Skeletal muscle satellite cell (primary cell): Measurements from ENCODE around the gene KCNG2.
"Not testable (repeated sequence)": the region's sequence is repeated elsewhere in the genome, so short reads cannot be mapped to it uniquely, and the experiment has no call there.

Experiments
- H3K27me3 ChIP-seq: 2 replicates; pipeline ENCODE4 v1.7.0; 2013; ENCODE audit warnings: low read length; ENCODE audit not compliant: control insufficient read depth, insufficient read depth
- H3K36me3 ChIP-seq: 2 replicates; pipeline ENCODE4 v1.7.0; 2013; ENCODE audit warnings: mild to moderate bottlenecking, control low read depth, low read length; ENCODE audit not compliant: insufficient read depth
- H3K4me1 ChIP-seq: 2 replicates; pipeline ENCODE4 v1.7.0; 2013; ENCODE audit warnings: low read length; ENCODE audit not compliant: control insufficient read depth, insufficient read depth
- H3K4me2 ChIP-seq: 2 replicates; pipeline ENCODE4 v1.7.0; 2013; ENCODE audit warnings: mild to moderate bottlenecking, low read length
- H3K4me3 ChIP-seq: 2 replicates; pipeline ENCODE4 v1.7.0; 2013; ENCODE audit warnings: low read length
- H3K9ac ChIP-seq: 2 replicates; pipeline ENCODE4 v1.7.0; 2013; ENCODE audit warnings: mild to moderate bottlenecking, low read depth, low read length, moderate library complexity
- H3K9me3 ChIP-seq: replicated peaks from 2 replicates; pipeline ENCODE4 v1.7.0; 2013; ENCODE audit warnings: mild to moderate bottlenecking, control low read depth, low read length

The KCNG2 gene

GRCh38 chr18:79871481-79872091 is 73.8 kb downstream of the KCNG2 start:
- Histone ChIP-seq H3K4me3 (no peak overlapping the region), H3K9me3 (no peaks in the 10 kb centered on the region), H3K36me3 (no peaks in the 10 kb centered on the region), H3K9ac (no peak overlapping the region), H3K4me2 (no peak overlapping the region), H3K27me3 (peaks cover 86% of the 10 kb centered on the region), H3K4me1 (no peaks in the 10 kb centered on the region)

GRCh38 chr18:79872527-79873444 is 75.0 kb downstream of the KCNG2 start:
- peaks cover 2% of the 10 kb centered on the region for H3K4me1 ChIP-seq
- H3K36me3 ChIP-seq = no peaks in the 10 kb centered on the region
- H3K9ac ChIP-seq = no peak overlapping the region
- no peak overlapping the region for H3K4me3 ChIP-seq
- peaks cover 89% of the 10 kb centered on the region for H3K27me3 ChIP-seq
- no peak overlapping the region for H3K4me2 ChIP-seq
- no peaks in the 10 kb centered on the region for H3K9me3 ChIP-seq

- Histone ChIP-seq H3K4me1 (peaks cover 5% of the 10 kb centered on the region), H3K36me3 (no peaks in the 10 kb centered on the region), H3K27me3 (peaks cover 87% of the 10 kb centered on the region), H3K9me3 (no peaks in the 10 kb centered on the region), H3K9ac (no peak overlapping the region), H3K4me3 (no peak overlapping the region), H3K4me2 (no peak overlapping the region)
Observed at GRCh38 chr18:79873449-79874110, 75.8 kb downstream of the KCNG2 start.

GRCh38 chr18:79874553-79875530 is 77.1 kb downstream of the KCNG2 start:
- H3K36me3 ChIP-seq = no peaks in the 10 kb centered on the region
- no peak overlapping the region for H3K4me2 ChIP-seq
- H3K4me1 ChIP-seq = peaks cover 5% of the 10 kb centered on the region
- peaks cover 83% of the 10 kb centered on the region for H3K27me3 ChIP-seq
- H3K4me3 ChIP-seq = no peak overlapping the region
- no peak overlapping the region for H3K9ac ChIP-seq
- no peaks in the 10 kb centered on the region for H3K9me3 ChIP-seq

GRCh38 chr18:79875531-79875919 is 77.8 kb downstream of the KCNG2 start:
- Histone ChIP-seq H3K4me1 (peaks cover 5% of the 10 kb centered on the region), H3K4me2 (no peak overlapping the region), H3K4me3 (no peak overlapping the region), H3K9me3 (no peaks in the 10 kb centered on the region), H3K36me3 (no peaks in the 10 kb centered on the region), H3K9ac (no peak overlapping the region), H3K27me3 (peaks cover 77% of the 10 kb centered on the region)

- Histone ChIP-seq H3K9ac (no peak overlapping the region), H3K9me3 (no peaks in the 10 kb centered on the region), H3K27me3 (peaks cover 77% of the 10 kb centered on the region), H3K4me1 (peaks cover 5% of the 10 kb centered on the region), H3K4me3 (no peak overlapping the region), H3K4me2 (no peak overlapping the region), H3K36me3 (no peaks in the 10 kb centered on the region)
Observed at GRCh38 chr18:79875931-79876461, 78.3 kb downstream of the KCNG2 start.

- no peak overlapping the region for H3K4me3 ChIP-seq
- H3K36me3 ChIP-seq = no peaks in the 10 kb centered on the region
- H3K9ac ChIP-seq = no peak overlapping the region
- no peak overlapping the region for H3K4me2 ChIP-seq
- peaks cover 77% of the 10 kb centered on the region for H3K27me3 ChIP-seq
- H3K9me3 ChIP-seq = no peaks in the 10 kb centered on the region
- peaks cover 5% of the 10 kb centered on the region for H3K4me1 ChIP-seq
Observed at GRCh38 chr18:79876497-79876896, 78.8 kb downstream of the KCNG2 start.

- peaks cover 73% of the 10 kb centered on the region for H3K27me3 ChIP-seq
- H3K4me2 ChIP-seq = no peak overlapping the region
- H3K9me3 ChIP-seq = no peaks in the 10 kb centered on the region
- H3K9ac ChIP-seq = no peak overlapping the region
- no peak overlapping the region for H3K4me3 ChIP-seq
- no peaks in the 10 kb centered on the region for H3K36me3 ChIP-seq
- H3K4me1 ChIP-seq = peaks cover 5% of the 10 kb centered on the region
Observed at GRCh38 chr18:79877163-79878091, 79.7 kb downstream of the KCNG2 start.

- H3K9me3 ChIP-seq, H3K4me3 ChIP-seq, H3K4me2 ChIP-seq, H3K4me1 ChIP-seq, H3K36me3 ChIP-seq, H3K9ac ChIP-seq: not testable (repeated sequence)
- H3K27me3 ChIP-seq = peaks cover 67% of the 10 kb centered on the region
Observed at GRCh38 chr18:79878246-79878645, 80.5 kb downstream of the KCNG2 start.

GRCh38 chr18:79878741-79879378 is 81.1 kb downstream of the KCNG2 start:
- no peak overlapping the region for H3K9ac ChIP-seq
- no peak overlapping the region for H3K4me3 ChIP-seq
- H3K27me3 ChIP-seq = peaks cover 62% of the 10 kb centered on the region
- H3K36me3 ChIP-seq = no peaks in the 10 kb centered on the region
- no peak overlapping the region for H3K4me2 ChIP-seq
- no peaks in the 10 kb centered on the region for H3K9me3 ChIP-seq
- peaks cover 5% of the 10 kb centered on the region for H3K4me1 ChIP-seq
